GM23338 (cell line): Measurements from ENCODE around the gene FBXO22. TPM values are rescaled to one million over a fixed set of nuclear protein-coding genes. Genes with fewer than 3 reads are reported as not detected.

Source experiments
- ATAC-seq: fragments of 200-7000 bp; cut with Tn5 transposase; 3 replicates; pipeline ENCODE4 v1.9.1; 2020
- DNase-seq: peaks from one replicate; pipeline ENCODE4 v3.0.0-alpha.2; 2015; ENCODE audit warnings: low spot score
- H2AFZ ChIP-seq: fragments of 200-600 bp; sonication (generic); 2 replicates; pipeline ENCODE4 v1.8.0; 2016; ENCODE audit warnings: antibody characterized with exemption, mild to moderate bottlenecking, moderate library complexity
- H3F3A ChIP-seq: fragments of 200-600 bp; sonication (generic); replicated peaks from 2 replicates; pipeline ENCODE4 v1.8.0; 2017; ENCODE audit warnings: antibody characterized with exemption, mixed run types, low read depth
- H3K27ac ChIP-seq: fragments of 200-600 bp; sonication (generic); 2 replicates; pipeline ENCODE4 v1.6.1; 2016; ENCODE audit warnings: low read depth
- H3K27me3 ChIP-seq: fragments of 200-600 bp; sonication (generic); 2 replicates; pipeline ENCODE4 v1.8.0; 2016; ENCODE audit warnings: mild to moderate bottlenecking, mixed run types, moderate library complexity; ENCODE audit not compliant: insufficient read depth
- H3K36me3 ChIP-seq: fragments of 200-600 bp; sonication (generic); 2 replicates; pipeline ENCODE4 v1.8.0; 2016; ENCODE audit warnings: mild to moderate bottlenecking; ENCODE audit not compliant: insufficient read depth
- H3K4me1 ChIP-seq: fragments of 200-600 bp; sonication (generic); 2 replicates; pipeline ENCODE4 v1.8.0; 2016; ENCODE audit warnings: mild to moderate bottlenecking, moderate library complexity; ENCODE audit not compliant: insufficient read depth
- H3K4me2 ChIP-seq: fragments of 200-600 bp; sonication (generic); 2 replicates; pipeline ENCODE4 v1.7.1; 2017; ENCODE audit warnings: mixed run types
- H3K4me3 ChIP-seq: fragments of 200-600 bp; sonication (generic); 2 replicates; pipeline ENCODE4 v1.6.1; 2016; ENCODE audit warnings: mixed run types
- H3K79me2 ChIP-seq: fragments of 200-600 bp; sonication (generic); replicated peaks from 2 replicates; pipeline ENCODE4 v1.8.0; 2017; ENCODE audit warnings: mild to moderate bottlenecking; ENCODE audit not compliant: insufficient read depth
- H3K9me2 ChIP-seq: fragments of 200-600 bp; sonication (generic); 2 replicates; pipeline ENCODE4 v1.8.0; 2017; ENCODE audit not compliant: insufficient read depth
- H4K20me1 ChIP-seq: fragments of 200-600 bp; sonication (generic); replicated peaks from 2 replicates; pipeline ENCODE4 v1.8.0; 2017; ENCODE audit warnings: mild to moderate bottlenecking; ENCODE audit not compliant: insufficient read depth
- H3K27ac Mint-ChIP-seq: 2 replicates; pipeline ENCODE4 v1.8.0; 2020; ENCODE audit warnings: inconsistent platforms, mild to moderate bottlenecking, moderate library complexity, mixed read lengths
- H3K27me3 Mint-ChIP-seq: 3 replicates; pipeline ENCODE4 v1.8.0; 2022; ENCODE audit warnings: low read depth, mild to moderate bottlenecking, moderate library complexity, mixed read lengths, inconsistent platforms; ENCODE audit not compliant: insufficient read depth, poor library complexity
- H3K36me3 Mint-ChIP-seq: 3 replicates; pipeline ENCODE4 v1.8.0; 2021; ENCODE audit warnings: low read depth, mild to moderate bottlenecking, inconsistent platforms, moderate library complexity, mixed read lengths
- H3K4me1 Mint-ChIP-seq: 3 replicates; pipeline ENCODE4 v1.8.0; 2020; ENCODE audit warnings: mild to moderate bottlenecking, inconsistent platforms, mixed read lengths
- H3K4me3 Mint-ChIP-seq: 3 replicates; pipeline ENCODE4 v1.8.0; 2021; ENCODE audit warnings: moderate library complexity, mild to moderate bottlenecking, inconsistent platforms, mixed read lengths
- H3K9me3 Mint-ChIP-seq: 3 replicates; pipeline ENCODE4 v1.8.0; 2020; ENCODE audit warnings: moderate library complexity, mild to moderate bottlenecking, inconsistent platforms, mixed read lengths
- CREB1 ChIP-seq: fragments of 250-450 bp; sonication (Bioruptor Pico); IDR thresholded peaks from 2 replicates; pipeline ENCODE4 v1.5.0; 2020; ENCODE audit warnings: low read depth, mild to moderate bottlenecking, moderate library complexity
- CTCF ChIP-seq, 2 experiments: fragments of 200-600 bp in 1 of 2; sonication (generic) in 1 of 2; conservative IDR thresholded peaks; 2 replicates each; pipeline versions ENCODE4 v1.5.1 to v1.6.1; 2016 to 2017; ENCODE audit warnings: antibody characterized with exemption in 2 of 2, low read depth in 2 of 2, mild to moderate bottlenecking in 2 of 2, moderate library complexity in 1 of 2
- ETS1 ChIP-seq: IDR thresholded peaks from 2 replicates; pipeline ENCODE4 v1.6.1; 2016; ENCODE audit warnings: antibody characterized with exemption
- EZH2 ChIP-seq: fragments of 200-600 bp; sonication (generic); IDR thresholded peaks from one replicate; pipeline ENCODE4 v1.8.0; 2017; ENCODE audit warnings: antibody characterized with exemption, mild to moderate bottlenecking, low read depth; ENCODE audit not compliant: unreplicated experiment
- EZH2phosphoT487 ChIP-seq: fragments of 200-600 bp; sonication (generic); IDR thresholded peaks from one replicate; pipeline ENCODE4 v1.8.1; 2018; ENCODE audit warnings: antibody characterized with exemption; ENCODE audit not compliant: unreplicated experiment
- JUNB ChIP-seq: IDR thresholded peaks from one replicate; pipeline ENCODE4 v1.6.1; 2016; ENCODE audit warnings: antibody characterized with exemption; ENCODE audit not compliant: unreplicated experiment
- NANOG ChIP-seq: IDR thresholded peaks from 2 replicates; pipeline ENCODE4 v1.6.1; 2016; ENCODE audit warnings: antibody characterized with exemption, borderline replicate concordance
- POLR2AphosphoS5 ChIP-seq: IDR thresholded peaks from 2 replicates; pipeline ENCODE4 v1.6.1; 2016; ENCODE audit warnings: antibody characterized with exemption, low read depth
- REST ChIP-seq: IDR thresholded peaks from one replicate; pipeline ENCODE4 v1.6.1; 2018; ENCODE audit warnings: antibody characterized with exemption; ENCODE audit not compliant: unreplicated experiment
- STAT1 ChIP-seq: IDR thresholded peaks from one replicate; pipeline ENCODE4 v1.6.1; 2016; ENCODE audit warnings: antibody characterized with exemption; ENCODE audit not compliant: unreplicated experiment
- ZNF114 ChIP-seq: fragments of 250-450 bp; sonication (Bioruptor Pico); IDR thresholded peaks from 2 replicates; pipeline ENCODE4 v1.5.0; 2020; ENCODE audit warnings: mild to moderate bottlenecking, moderate library complexity
- ZNF331 ChIP-seq: fragments of 250-450 bp; sonication (Bioruptor Pico); IDR thresholded peaks from 2 replicates; pipeline ENCODE4 v1.5.0; 2020; ENCODE audit warnings: low read depth, mild to moderate bottlenecking, moderate library complexity
- ZNF462 ChIP-seq: fragments of 250-450 bp; sonication (Bioruptor Pico); IDR thresholded peaks from 2 replicates; pipeline ENCODE4 v1.5.0; 2020; ENCODE audit warnings: mild to moderate bottlenecking, moderate library complexity
- polyA plus RNA-seq: library from polyadenylated mRNA; unstranded; fragments of >200 nt; fragmentation: Nextera tagmentation; extraction: Ambion mirVana; gene quantifications from 2 replicates; pipeline ENCODE4 v1.2.1, GENCODE V29; 2016
- total RNA-seq: library from RNA; depleted of rRNA; stranded (reverse); fragments of >200 nt; shearing (Covaris generic); gene quantifications from 2 replicates; pipeline ENCODE4 v1.2.3, GENCODE V29; 2014

Gene FBXO22
- total and polyA plus RNA-seq, 2 experiments from 2014 or later = 79.8 to 94.5 TPM

- Mint-ChIP-seq H3K36me3 (peaks cover 20% of the 10 kb centered on the region), H3K27ac (0 out of 2 replicates have a peak overlapping the region, but pooled peaks have one; percentile 19)
- H4K20me1 ChIP-seq = 0 out of 2 replicates have a peak, but pooled peaks cover under 1% of the 10 kb centered on the region
These were observed 40.9 kb upstream of the FBXO22 start for GRCh38 chr15:75862796-75863195.

More at GRCh38 chr15:75862796-75863195, 40.9 kb upstream of the FBXO22 start:
- Mint-ChIP-seq H3K4me3 (no peak overlapping the region), H3K4me1 (peaks cover 40% of the 10 kb centered on the region), H3K9me3 (no peaks in the 10 kb centered on the region), H3K27me3 (peaks cover 2% of the 10 kb centered on the region)
- H2AFZ ChIP-seq = no peak overlapping the region
- DNase-seq (no peak), ATAC-seq (no peak)
- H3F3A ChIP-seq = no peaks in the 10 kb centered on the region
- H3K36me3 ChIP-seq = no peaks in the 10 kb centered on the region; the same call in 1 of the 2 replicates
- H3K4me3 ChIP-seq = no peak overlapping the region
- H3K4me1 ChIP-seq = peaks cover 24% of the 10 kb centered on the region
- no peak overlapping the region for H3K27ac ChIP-seq
- H3K27me3 ChIP-seq = no peaks in the 10 kb centered on the region
- no peak overlapping the region for H3K4me2 ChIP-seq
- H3K9me2 ChIP-seq = no peaks in the 10 kb centered on the region
- peaks cover 92% of the 10 kb centered on the region for H3K79me2 ChIP-seq
- TF ChIP-seq ETS1 (no peak), NANOG (no peak), CTCF (conservative IDR thresholded peaks at IDR 0.05; ENCODE audit: low read depth in 2 of 2) (no peak), JUNB (no peak), ZNF331 (CRISPR knock-in tag) (no peak), STAT1 (no peak), REST (no peak), ZNF462 (CRISPR knock-in tag) (no peak), ZNF114 (CRISPR knock-in tag) (no peak), EZH2 (no peak), EZH2phosphoT487 (no peak), CREB1 (CRISPR knock-in tag) (no peak), POLR2AphosphoS5 (no peak)
